ENCODE measurements around the gene CCL16.
"Not testable (repeated sequence)": the region's sequence is repeated elsewhere in the genome, so short reads cannot be mapped to it uniquely, and the experiment has no call there.

CCL16 gene

GRCh38 chr17:35981246-35981645 lies at the start of gene CCL16:
TSS of gene CCL16 (minus strand) at chr17:35981497. CDS start at chr17:35981420, 77 bp downstream.
- no peak for DNase-seq

- DNase-seq, result no peak
Observed at GRCh38 chr17:36030956-36031355, 49.7 kb upstream of the CCL16 start.

GRCh38 chr17:36027761-36028160 lies 46.5 kb upstream of the CCL16 start:
- no peak for DNase-seq

- DNase-seq, result no peak
Observed at GRCh38 chr17:36024106-36024869, 43.0 kb upstream of the CCL16 start.

- no peak for DNase-seq
Observed at GRCh38 chr17:36019423-36019822, 38.1 kb upstream of the CCL16 start.

GRCh38 chr17:36017799-36018198 lies 36.5 kb upstream of the CCL16 start, which contains the start of gene CCL23:
TSS of gene CCL23 (minus strand) at chr17:36017972. CDS start at chr17:36017897, 75 bp downstream.
- no peak for DNase-seq

GRCh38 chr17:36016555-36016954 lies 35.3 kb upstream of the CCL16 start:
- DNase-seq, result no peak

- not testable (repeated sequence) for DNase-seq
Observed at GRCh38 chr17:36015895-36016294, 34.6 kb upstream of the CCL16 start.

- DNase-seq, result no peak
Observed at GRCh38 chr17:36014946-36015345, 33.6 kb upstream of the CCL16 start.

GRCh38 chr17:36011201-36011600 lies 29.9 kb upstream of the CCL16 start:
- no peak for DNase-seq

- no peak for DNase-seq
Observed at GRCh38 chr17:36008998-36009665, 27.8 kb upstream of the CCL16 start.

GRCh38 chr17:36004594-36005108 lies 23.4 kb upstream of the CCL16 start:
- DNase-seq, result no peak

GRCh38 chr17:36002631-36003030 lies 21.3 kb upstream of the CCL16 start:
- no peak for DNase-seq

- no peak for DNase-seq
Observed at GRCh38 chr17:36001862-36002603, 20.7 kb upstream of the CCL16 start.

- DNase-seq, result no peak
Observed at GRCh38 chr17:36001110-36001771, 19.9 kb upstream of the CCL16 start, which contains the start of gene CCL15. TSS of gene CCL15 (minus strand) at chr17:36001553. CDS start at chr17:36001492, 61 bp downstream.

GRCh38 chr17:36000732-36001109 lies 19.4 kb upstream of the CCL16 start:
- no peak for DNase-seq

GRCh38 chr17:35998756-35999155 lies 17.5 kb upstream of the CCL16 start:
- no peak for DNase-seq

- DNase-seq, result no peak
Observed at GRCh38 chr17:35998018-35998545, 16.8 kb upstream of the CCL16 start.

GRCh38 chr17:35995346-35995745 lies 14.0 kb upstream of the CCL16 start:
- not testable (repeated sequence) for DNase-seq

- DNase-seq, result no peak
Observed at GRCh38 chr17:35991075-35991474, 9.8 kb upstream of the CCL16 start.

GRCh38 chr17:35988164-35988563 lies 6.9 kb upstream of the CCL16 start:
- DNase-seq, result no peak

- no peak for DNase-seq
Observed at GRCh38 chr17:35986643-35987042, 5.3 kb upstream of the CCL16 start, which contains the start of gene CCL14. TSS of gene CCL14 (minus strand) at chr17:35986729. CDS start at chr17:35986649, 80 bp downstream.
